Measurements from ENCODE around the gene OR2L3. TPM values are rescaled to one million over a fixed set of nuclear protein-coding genes. Genes with fewer than 3 reads are reported as not detected.
"Not testable (repeated sequence)": the region's sequence is repeated elsewhere in the genome, so short reads cannot be mapped to it uniquely, and the experiment has no call there.

Gene OR2L3
- polyA plus RNA-seq, 2 donors = not detected

- peaks cover 0 to 2% of the 10 kb centered on the region in 2 donors for H3K9me3 ChIP-seq (ENCODE audit: control insufficient read depth in 2 of 2, insufficient read depth in 1 of 2, low read depth in 1 of 2, low read length in 1 of 2)
These were observed 8.0 kb downstream of the OR2L3 start for GRCh38 chr1:248054671-248055070.

DNA sequence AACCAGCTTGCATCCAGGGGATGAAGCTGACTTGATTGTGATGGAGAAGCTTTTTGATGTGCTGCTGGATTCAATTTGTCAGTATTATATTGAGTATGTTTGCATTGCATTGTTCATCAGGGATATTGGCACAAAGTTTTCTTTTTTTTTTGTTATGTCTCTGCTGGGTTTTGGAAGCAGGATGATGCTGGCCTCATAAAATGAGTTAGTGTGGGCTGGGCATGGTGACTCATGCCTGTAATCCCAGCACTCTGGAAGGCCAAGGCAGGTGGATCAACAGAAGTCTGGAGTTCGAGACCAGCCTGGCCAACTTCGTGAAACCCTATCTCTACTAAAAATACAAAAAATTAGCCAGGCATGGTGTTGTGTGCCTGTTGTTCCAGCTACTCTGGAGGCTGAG lies 8.6 kb downstream of the OR2L3 start:
- H3K36me3 ChIP-seq (ENCODE audit: control insufficient read depth in 2 of 2, insufficient read depth in 2 of 2, low read length in 1 of 2) = no peaks in the 10 kb centered on the region
- H3K9me3 ChIP-seq (ENCODE audit: control insufficient read depth in 2 of 2, insufficient read depth in 1 of 2, low read depth in 1 of 2, low read length in 1 of 2) = peaks cover 0 to 2% of the 10 kb centered on the region in 2 donors
- H3K27me3 ChIP-seq (ENCODE audit: control insufficient read depth in 1 of 2, insufficient read depth in 2 of 2, low read length in 2 of 2) = no peaks in the 10 kb centered on the region
- no peaks in the 10 kb centered on the region for H3K4me1 ChIP-seq (ENCODE audit: control insufficient read depth in 2 of 2, insufficient read depth in 2 of 2, low read length in 1 of 2)
- no peak overlapping the region for H3K4me3 ChIP-seq (ENCODE audit: low read depth in 1 of 2, low read length in 2 of 2)
- H3K27ac ChIP-seq (ENCODE audit: low read depth in 2 of 2, low read length in 1 of 2) = no peak overlapping the region
- 55 to 62% methylated on average over 2 of the region's 2 CpGs for WGBS, 2 donors

More at GRCh38 chr1:248054671-248055070, 8.0 kb downstream of the OR2L3 start:
- Histone ChIP-seq H3K27me3 (ENCODE audit: control insufficient read depth in 1 of 2, insufficient read depth in 2 of 2, low read length in 2 of 2) (no peaks in the 10 kb centered on the region), H3K4me1 (ENCODE audit: control insufficient read depth in 2 of 2, insufficient read depth in 2 of 2, low read length in 1 of 2) (no peaks in the 10 kb centered on the region), H3K27ac (ENCODE audit: low read depth in 2 of 2, low read length in 1 of 2) (no peak overlapping the region), H3K36me3 (ENCODE audit: control insufficient read depth in 2 of 2, insufficient read depth in 2 of 2, low read length in 1 of 2) (no peaks in the 10 kb centered on the region), H3K4me3 (ENCODE audit: low read depth in 1 of 2, low read length in 2 of 2) (no peak overlapping the region)

DNA sequence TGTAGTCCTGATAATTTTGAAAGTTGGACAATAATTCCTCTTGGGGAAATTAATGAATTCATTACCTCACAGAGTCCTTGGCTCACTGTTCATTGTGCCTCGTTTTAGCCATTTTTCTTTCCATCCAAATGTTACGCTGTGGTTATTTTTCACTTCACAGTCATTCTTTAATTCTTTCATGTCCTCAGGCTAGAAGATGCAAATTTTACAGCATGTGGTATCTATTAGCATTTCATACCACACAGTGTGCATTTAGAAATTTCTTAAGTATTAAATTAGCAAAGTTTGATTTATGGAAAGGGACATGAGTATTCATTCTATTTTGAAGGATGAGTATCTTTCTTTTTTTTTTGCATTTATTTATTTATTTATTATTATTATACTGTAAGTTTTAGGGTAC lies 18.4 kb downstream of the OR2L3 start:
- 68 to 80% methylated on average over 2 of the region's 2 CpGs for WGBS, 2 donors
- H3K4me1 ChIP-seq (ENCODE audit: control insufficient read depth in 2 of 2, insufficient read depth in 2 of 2, low read length in 1 of 2) = no peaks in the 10 kb centered on the region

GRCh38 chr1:248065604-248066003 lies 19.0 kb downstream of the OR2L3 start:
- H3K36me3 ChIP-seq (ENCODE audit: control insufficient read depth in 2 of 2, insufficient read depth in 2 of 2, low read length in 1 of 2) = no peaks in the 10 kb centered on the region
- H3K27ac ChIP-seq (ENCODE audit: low read depth in 2 of 2, low read length in 1 of 2) = no peak overlapping the region
- H3K4me1 ChIP-seq (ENCODE audit: control insufficient read depth in 2 of 2, insufficient read depth in 2 of 2, low read length in 1 of 2) = no peaks in the 10 kb centered on the region
- H3K4me3 ChIP-seq (ENCODE audit: low read depth in 1 of 2, low read length in 2 of 2) = no peak overlapping the region
- H3K27me3 ChIP-seq (ENCODE audit: control insufficient read depth in 1 of 2, insufficient read depth in 2 of 2, low read length in 2 of 2) = no peaks in the 10 kb centered on the region
- WGBS, 2 donors = 95 to 100% methylated on average over 3 of the region's 3 CpGs
- peaks cover 0 to 3% of the 10 kb centered on the region in 2 donors for H3K9me3 ChIP-seq (ENCODE audit: control insufficient read depth in 2 of 2, insufficient read depth in 1 of 2, low read depth in 1 of 2, low read length in 1 of 2)

More for the DNA sequence above, 18.4 kb downstream of the OR2L3 start:
- Histone ChIP-seq H3K27me3 (ENCODE audit: control insufficient read depth in 1 of 2, insufficient read depth in 2 of 2, low read length in 2 of 2) (no peaks in the 10 kb centered on the region), H3K4me3 (ENCODE audit: low read depth in 1 of 2, low read length in 2 of 2) (no peak overlapping the region), H3K36me3 (ENCODE audit: control insufficient read depth in 2 of 2, insufficient read depth in 2 of 2, low read length in 1 of 2) (no peaks in the 10 kb centered on the region), H3K9me3 (ENCODE audit: control insufficient read depth in 2 of 2, insufficient read depth in 1 of 2, low read depth in 1 of 2, low read length in 1 of 2) (peaks cover 0 to 3% of the 10 kb centered on the region in 2 donors), H3K27ac (ENCODE audit: low read depth in 2 of 2, low read length in 1 of 2) (no peak overlapping the region)

GRCh38 chr1:248083864-248084263 lies 37.2 kb downstream of the OR2L3 start:
- WGBS, 2 donors = 83 to 88% methylated on average over 6 to 12 of the region's 17 CpGs
- not testable (repeated sequence) for H3K27ac ChIP-seq (ENCODE audit: low read depth in 2 of 2, low read length in 1 of 2); H3K4me1 ChIP-seq (ENCODE audit: control insufficient read depth in 2 of 2, insufficient read depth in 2 of 2, low read length in 1 of 2); H3K9me3 ChIP-seq (ENCODE audit: control insufficient read depth in 2 of 2, insufficient read depth in 1 of 2, low read depth in 1 of 2, low read length in 1 of 2); H3K27me3 ChIP-seq (ENCODE audit: control insufficient read depth in 1 of 2, insufficient read depth in 2 of 2, low read length in 2 of 2); H3K36me3 ChIP-seq (ENCODE audit: control insufficient read depth in 2 of 2, insufficient read depth in 2 of 2, low read length in 1 of 2); H3K4me3 ChIP-seq (ENCODE audit: low read depth in 1 of 2, low read length in 2 of 2)

- H3K4me3 ChIP-seq (ENCODE audit: low read depth in 1 of 2, low read length in 2 of 2) = no peak within 1 kb of the TSS
- no peaks in the 10 kb centered on the region for H3K4me1 ChIP-seq (ENCODE audit: control insufficient read depth in 2 of 2, insufficient read depth in 2 of 2, low read length in 1 of 2)
- no peak within 1 kb of the TSS for H3K27ac ChIP-seq (ENCODE audit: low read depth in 2 of 2, low read length in 1 of 2)
- H3K27me3 ChIP-seq (ENCODE audit: control insufficient read depth in 1 of 2, insufficient read depth in 2 of 2, low read length in 2 of 2) = no peaks in the 10 kb centered on the region
- 33 to 40% methylated on average over 1 of the region's 1 CpG for WGBS, 2 donors
- peaks cover 0 to 4% of the 10 kb centered on the region in 2 donors for H3K9me3 ChIP-seq (ENCODE audit: control insufficient read depth in 2 of 2, insufficient read depth in 1 of 2, low read depth in 1 of 2, low read length in 1 of 2)
- H3K36me3 ChIP-seq (ENCODE audit: control insufficient read depth in 2 of 2, insufficient read depth in 2 of 2, low read length in 1 of 2) = no peaks in the 10 kb centered on the region
These were observed 48.2 kb downstream of the OR2L3 start, which contains the start of gene OR2L13 for GRCh38 chr1:248094884-248095283. TSS of gene OR2L13 (plus strand) at chr1:248095184. CDS start at chr1:248099376, 4,192 bp downstream.

- H3K27ac ChIP-seq (ENCODE audit: low read depth in 2 of 2, low read length in 1 of 2) = no peak overlapping the region
- H3K4me3 ChIP-seq (ENCODE audit: low read depth in 1 of 2, low read length in 2 of 2) = no peak overlapping the region
- no peaks in the 10 kb centered on the region for H3K27me3 ChIP-seq (ENCODE audit: control insufficient read depth in 1 of 2, insufficient read depth in 2 of 2, low read length in 2 of 2)
- WGBS, 2 donors = 64 to 81% methylated on average over 1 of the region's 1 CpG
- H3K9me3 ChIP-seq (ENCODE audit: control insufficient read depth in 2 of 2, insufficient read depth in 1 of 2, low read depth in 1 of 2, low read length in 1 of 2) = peaks cover 0 to 4% of the 10 kb centered on the region in 2 donors
- no peaks in the 10 kb centered on the region for H3K36me3 ChIP-seq (ENCODE audit: control insufficient read depth in 2 of 2, insufficient read depth in 2 of 2, low read length in 1 of 2)
- no peaks in the 10 kb centered on the region for H3K4me1 ChIP-seq (ENCODE audit: control insufficient read depth in 2 of 2, insufficient read depth in 2 of 2, low read length in 1 of 2)
These were observed 51.9 kb downstream of the OR2L3 start for GRCh38 chr1:248098529-248098928.

GRCh38 chr1:248102847-248103246 lies 56.2 kb downstream of the OR2L3 start:
- Histone ChIP-seq H3K4me3 (ENCODE audit: low read depth in 1 of 2, low read length in 2 of 2) (no peak overlapping the region), H3K27ac (ENCODE audit: low read depth in 2 of 2, low read length in 1 of 2) (no peak overlapping the region), H3K36me3 (ENCODE audit: control insufficient read depth in 2 of 2, insufficient read depth in 2 of 2, low read length in 1 of 2) (no peaks in the 10 kb centered on the region), H3K4me1 (ENCODE audit: control insufficient read depth in 2 of 2, insufficient read depth in 2 of 2, low read length in 1 of 2) (no peaks in the 10 kb centered on the region), H3K27me3 (ENCODE audit: control insufficient read depth in 1 of 2, insufficient read depth in 2 of 2, low read length in 2 of 2) (no peaks in the 10 kb centered on the region), H3K9me3 (ENCODE audit: control insufficient read depth in 2 of 2, insufficient read depth in 1 of 2, low read depth in 1 of 2, low read length in 1 of 2) (peaks cover 0 to 4% of the 10 kb centered on the region in 2 donors)

GRCh38 chr1:248111157-248111556 lies 64.5 kb downstream of the OR2L3 start:
- H3K4me3 ChIP-seq (ENCODE audit: low read depth in 1 of 2, low read length in 2 of 2) = no peak overlapping the region
- no peaks in the 10 kb centered on the region for H3K27me3 ChIP-seq (ENCODE audit: control insufficient read depth in 1 of 2, insufficient read depth in 2 of 2, low read length in 2 of 2)
- WGBS, 2 donors = 69 to 80% methylated on average over 5 of the region's 5 CpGs
- H3K4me1 ChIP-seq (ENCODE audit: control insufficient read depth in 2 of 2, insufficient read depth in 2 of 2, low read length in 1 of 2) = no peaks in the 10 kb centered on the region
- no peaks in the 10 kb centered on the region for H3K36me3 ChIP-seq (ENCODE audit: control insufficient read depth in 2 of 2, insufficient read depth in 2 of 2, low read length in 1 of 2)
- H3K9me3 ChIP-seq (ENCODE audit: control insufficient read depth in 2 of 2, insufficient read depth in 1 of 2, low read depth in 1 of 2, low read length in 1 of 2) = peaks cover 10% of the 10 kb centered on the region in 2 donors
- no peak overlapping the region for H3K27ac ChIP-seq (ENCODE audit: low read depth in 2 of 2, low read length in 1 of 2)

All from esophagus (tissue), 2 donors.